HUDEP-2 (cell line): ENCODE data around the gene HERC5.

Source experiments
- DNase-seq, 76 experiments: peaks; one replicate each; lab custom pipeline; 2025; ENCODE audit not compliant: unreplicated experiment in 76 of 76; lab: John Stamatoyannopoulos, UW

Gene HERC5

DNA sequence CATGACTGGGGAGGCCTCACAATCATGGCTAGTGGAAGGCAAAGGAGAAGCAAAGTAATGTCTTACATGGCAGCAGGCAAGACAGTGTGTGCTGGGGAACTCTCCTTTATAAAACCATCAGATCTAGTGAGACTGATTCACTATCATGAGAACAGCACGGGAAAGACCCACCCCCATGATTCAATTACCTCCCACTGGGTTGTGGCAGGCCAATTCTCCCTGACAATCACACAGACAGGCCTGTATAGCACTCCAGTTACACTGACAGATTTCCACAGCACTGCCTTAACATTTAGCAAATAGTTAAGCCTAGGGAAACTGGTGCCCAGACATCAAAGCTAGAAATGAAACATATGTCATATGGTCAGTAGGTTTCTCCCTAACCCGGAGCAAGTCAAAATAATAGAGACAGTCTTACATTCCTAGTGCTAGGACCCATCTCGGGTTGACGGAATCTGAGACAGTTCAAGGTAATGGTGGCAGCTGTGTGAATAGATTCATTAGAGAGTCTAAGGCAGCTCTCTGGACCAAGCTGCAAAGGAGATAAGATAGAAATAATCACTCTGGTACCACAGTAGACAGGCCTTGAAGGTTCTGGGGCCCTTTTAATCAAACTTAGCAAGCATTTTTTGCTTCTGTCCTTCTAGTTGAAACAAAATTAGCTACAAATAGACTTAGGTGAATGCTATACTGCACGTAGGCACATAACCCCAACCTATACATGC is 9.4 kb upstream of the HERC5 start:
- DNase-seq: no peak

DNA sequence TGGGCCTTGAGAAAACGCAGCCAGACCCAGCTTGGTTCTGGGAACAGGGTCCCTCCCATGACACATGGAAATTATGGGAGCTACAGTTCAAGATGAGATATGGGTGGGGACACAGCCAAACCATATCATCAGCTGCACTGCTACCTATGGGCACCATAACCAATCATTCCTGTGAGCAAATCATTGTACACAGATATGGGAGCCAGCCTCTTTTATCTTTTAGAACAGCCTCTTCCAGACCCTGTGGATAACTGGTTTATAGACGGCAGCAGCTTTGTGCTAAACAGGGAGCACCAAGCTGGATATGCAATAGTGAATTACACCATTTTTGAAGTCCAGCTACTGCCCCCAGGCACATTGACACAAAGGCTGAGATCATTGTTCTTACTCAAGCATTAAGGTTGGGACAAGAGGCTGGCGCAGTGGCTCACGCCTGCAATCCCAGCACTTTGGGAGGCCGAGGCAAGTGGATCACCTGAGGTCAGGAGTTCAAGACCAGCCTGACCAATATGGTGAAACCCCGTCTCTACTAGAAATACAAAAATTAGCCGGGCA is 8.6 kb upstream of the HERC5 start:
- peak in 19 of 76 experiments; percentile 3 to 59 (median 30) for DNase-seq

DNA sequence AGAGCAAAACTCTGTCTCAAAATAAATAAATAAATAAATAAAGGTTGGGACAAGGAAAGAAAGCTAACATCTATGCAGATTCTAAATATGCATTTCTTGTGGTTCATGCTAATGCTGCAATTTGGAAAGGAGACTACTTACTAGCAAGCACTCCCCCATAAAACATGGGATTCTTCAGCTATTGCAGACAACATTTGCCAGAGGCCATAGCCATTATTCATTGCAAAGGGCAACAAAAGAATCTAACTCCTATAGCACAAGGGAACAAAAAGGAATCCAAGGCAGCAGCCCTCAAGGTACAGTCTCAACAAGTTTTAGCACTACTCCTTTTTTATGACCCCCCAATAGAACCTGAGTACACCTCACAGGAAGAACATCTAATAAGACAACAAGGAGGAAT is 8.0 kb upstream of the HERC5 start:
- no peak for DNase-seq

DNA sequence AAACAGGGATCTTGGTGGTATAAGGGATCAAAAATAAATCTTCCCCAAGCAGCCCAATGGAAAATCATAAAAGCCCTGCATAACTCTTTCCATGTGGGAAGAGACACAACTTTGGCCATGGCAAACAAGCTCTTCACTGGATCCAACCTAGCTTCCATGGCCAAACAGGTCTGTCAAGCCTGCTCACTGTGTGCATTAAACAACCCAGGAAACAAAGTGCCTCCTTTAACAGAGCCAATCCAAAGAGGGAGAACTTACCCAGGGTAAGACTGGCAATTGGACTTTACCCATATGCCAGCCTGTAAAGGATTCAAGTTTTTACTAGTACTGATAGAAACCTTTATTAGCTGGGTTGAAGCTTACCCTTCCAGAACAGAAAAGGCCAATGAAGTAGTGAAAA is 7.6 kb upstream of the HERC5 start:
- DNase-seq: no peak

DNA sequence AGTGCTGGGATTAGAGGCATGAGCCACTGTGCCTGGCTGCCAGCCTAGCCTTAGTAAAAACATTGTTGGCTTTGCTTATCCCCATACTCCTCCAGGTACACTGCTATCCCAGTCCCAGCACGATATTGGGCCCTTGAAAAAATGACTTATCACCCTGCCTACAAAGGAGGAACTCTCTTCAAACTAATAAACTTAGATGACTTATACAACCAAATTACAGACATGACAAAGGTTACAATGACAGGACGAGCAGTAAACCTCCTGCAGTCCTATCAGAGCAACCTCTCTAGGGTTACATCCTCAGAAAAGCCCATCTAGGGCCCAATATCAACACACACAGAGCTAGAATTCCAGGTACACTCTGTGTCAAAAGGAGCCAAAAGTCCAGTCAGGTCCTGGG is 5.7 kb upstream of the HERC5 start:
- no peak for DNase-seq

DNA sequence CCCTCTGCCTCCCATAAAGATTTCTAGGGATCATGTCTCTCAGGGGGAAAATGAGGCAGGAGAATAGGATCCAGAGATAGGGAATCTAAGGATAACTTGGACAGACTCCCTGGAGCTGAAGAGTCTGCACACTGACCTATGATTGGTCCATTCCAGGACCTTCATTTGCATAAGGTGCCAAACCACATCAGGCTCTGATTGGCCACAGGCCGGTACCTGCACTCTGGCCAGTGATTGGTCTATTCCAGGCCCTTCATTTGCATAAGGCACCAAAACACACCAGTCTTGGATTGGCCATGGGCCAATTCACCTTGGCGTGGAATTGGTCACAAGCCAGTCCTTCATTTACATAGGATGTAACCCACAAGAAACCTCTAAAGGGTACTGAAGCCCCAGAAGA is 4.0 kb upstream of the HERC5 start:
- no peak for DNase-seq

DNA sequence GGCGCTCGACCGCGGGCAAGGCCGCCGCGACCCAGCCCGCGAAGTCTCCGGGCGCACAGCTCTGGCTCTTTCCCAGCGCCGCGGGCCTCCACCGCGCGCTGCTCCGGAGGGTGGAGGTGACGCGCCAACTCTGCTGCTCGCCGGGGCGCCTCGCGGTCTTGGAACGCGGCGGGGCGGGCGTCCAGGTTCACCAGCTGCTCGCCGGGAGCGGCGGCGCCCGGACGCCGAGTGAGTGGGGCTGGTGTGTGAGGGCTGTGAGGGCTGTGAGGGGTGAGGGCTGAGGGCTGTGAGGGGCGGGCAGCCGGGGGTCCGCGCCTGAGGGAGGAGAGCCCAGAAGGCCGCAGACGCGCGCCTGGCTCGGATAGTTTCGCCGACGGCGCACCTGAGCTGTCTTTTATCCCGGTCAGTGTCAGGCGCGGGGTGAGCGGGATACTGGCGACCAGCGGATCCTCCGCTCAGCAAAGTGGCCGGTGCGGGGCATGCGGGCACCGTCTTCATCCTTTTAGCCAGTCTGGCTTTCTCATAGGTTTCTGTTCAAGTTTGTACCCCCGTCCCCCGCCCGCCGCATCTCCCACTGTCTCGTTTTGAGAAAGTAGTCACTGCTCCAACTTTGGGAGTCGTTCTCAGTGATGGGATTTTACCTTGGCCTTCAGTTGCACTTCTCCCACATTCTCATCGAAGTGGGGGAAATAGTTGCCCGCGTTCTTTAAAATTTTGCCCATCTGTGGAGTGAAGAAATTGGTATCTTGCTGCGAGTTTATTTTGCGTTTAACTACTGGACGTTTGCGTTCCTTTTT is 586 bp downstream of the HERC5 start:
- peak in 8 of 76 experiments; percentile 5 to 59 (median 30) for DNase-seq

DNA sequence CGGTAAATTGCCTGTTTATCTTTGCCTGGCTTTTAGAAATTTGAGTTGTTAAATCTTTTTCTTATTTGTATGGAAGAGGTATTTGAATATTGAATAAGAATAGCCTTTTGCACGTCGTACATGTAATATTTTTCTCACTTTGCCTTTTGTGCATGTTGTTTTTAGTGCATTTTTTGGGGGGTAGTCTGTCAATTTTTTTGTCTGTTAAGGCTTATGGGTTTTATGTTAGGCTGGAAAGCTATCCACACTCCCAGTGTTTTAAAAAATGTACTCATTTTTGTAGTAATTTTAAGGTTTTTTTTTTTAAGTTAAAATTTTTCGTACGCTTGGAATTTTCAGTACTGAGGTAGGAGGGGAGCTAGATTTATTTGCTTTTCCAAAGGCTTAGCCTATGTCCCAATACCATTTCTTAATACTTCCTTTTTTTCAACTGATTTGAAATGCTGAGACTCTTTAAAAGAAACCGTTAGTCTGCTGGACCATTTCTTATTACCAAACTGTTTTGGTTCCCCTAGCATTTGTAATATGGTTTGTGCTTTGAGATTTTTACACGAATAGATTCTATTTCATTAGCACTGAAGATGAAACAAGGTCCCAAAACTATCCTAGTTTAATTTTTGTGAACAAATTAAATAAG is 1.3 kb downstream of the HERC5 start:
- no peak for DNase-seq

DNA sequence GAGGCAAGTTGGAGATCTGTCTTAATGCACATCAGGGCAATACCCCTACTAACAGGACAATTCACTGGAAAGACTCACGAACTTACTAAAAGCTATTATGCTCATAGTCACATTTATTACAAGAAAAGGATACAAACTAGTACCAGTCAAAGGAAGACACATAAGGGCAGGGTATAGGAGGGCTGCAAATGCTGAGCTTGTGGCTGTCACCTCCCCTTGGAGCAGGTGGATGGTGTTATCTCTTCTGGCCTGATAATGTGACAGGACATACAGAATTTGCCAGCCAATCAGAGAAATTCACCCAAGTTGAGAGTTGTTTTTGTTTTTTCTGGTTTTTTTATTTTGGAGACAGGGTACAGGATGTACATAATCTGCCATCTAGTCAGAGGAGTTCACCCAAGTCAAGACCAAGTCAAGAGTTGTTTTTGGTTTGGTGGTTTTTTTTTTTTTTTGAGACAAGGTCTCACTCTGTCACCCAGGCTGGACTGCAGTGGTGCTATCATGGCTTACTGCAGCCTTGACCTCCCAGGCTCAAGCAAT is 8.8 kb downstream of the HERC5 start:
- no peak for DNase-seq

DNA sequence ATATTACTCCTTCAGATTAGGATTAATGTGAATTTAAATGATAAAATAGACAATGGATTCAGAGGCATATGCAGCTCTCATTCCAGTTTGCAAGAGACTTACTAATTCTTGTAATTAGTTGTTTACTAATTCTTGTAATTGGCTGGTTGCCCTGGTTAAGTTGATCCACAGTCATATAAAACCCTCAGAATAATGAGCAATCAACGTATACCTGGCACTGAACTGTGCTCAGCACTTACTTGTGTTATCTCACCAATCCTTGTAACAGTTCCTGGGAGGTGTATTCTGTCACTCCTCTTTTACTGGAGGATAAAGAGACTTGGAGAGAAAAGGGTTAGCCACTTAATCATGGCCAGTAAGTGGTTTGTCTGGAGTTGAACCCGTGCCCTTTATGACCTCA is 10.5 kb downstream of the HERC5 start:
- no peak for DNase-seq

DNA sequence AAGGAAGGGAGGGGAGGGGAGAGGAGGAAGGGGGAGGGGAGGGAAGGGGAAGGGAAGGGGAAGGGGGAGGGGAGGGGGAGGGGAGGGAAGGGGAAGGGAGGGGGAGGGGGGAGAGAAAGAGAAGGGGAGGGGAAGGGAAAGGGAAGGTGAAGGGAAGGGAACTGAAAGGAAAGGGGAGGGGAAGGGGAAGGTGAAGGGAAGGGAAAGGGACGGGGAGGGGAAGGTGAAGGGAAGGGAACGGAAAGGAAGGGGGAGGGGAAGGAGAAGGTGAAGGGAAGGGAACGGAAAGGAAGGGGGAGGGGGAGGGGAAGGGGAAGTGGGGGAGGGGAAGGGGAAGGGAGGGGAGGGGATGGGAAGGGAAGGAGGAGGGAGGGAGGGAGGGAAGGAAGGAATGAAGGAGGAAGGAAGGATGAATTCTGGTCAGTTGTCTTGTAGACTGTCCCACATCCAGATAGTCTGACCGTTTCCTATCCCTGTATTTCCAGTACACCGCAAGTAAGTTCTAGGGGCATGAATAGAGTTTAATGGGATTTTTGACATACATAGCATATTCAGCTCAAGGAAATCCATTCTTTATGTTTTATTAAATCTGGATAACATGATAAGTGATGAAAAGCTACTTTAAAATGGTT is 20.4 kb downstream of the HERC5 start:
- DNase-seq: no peak

DNA sequence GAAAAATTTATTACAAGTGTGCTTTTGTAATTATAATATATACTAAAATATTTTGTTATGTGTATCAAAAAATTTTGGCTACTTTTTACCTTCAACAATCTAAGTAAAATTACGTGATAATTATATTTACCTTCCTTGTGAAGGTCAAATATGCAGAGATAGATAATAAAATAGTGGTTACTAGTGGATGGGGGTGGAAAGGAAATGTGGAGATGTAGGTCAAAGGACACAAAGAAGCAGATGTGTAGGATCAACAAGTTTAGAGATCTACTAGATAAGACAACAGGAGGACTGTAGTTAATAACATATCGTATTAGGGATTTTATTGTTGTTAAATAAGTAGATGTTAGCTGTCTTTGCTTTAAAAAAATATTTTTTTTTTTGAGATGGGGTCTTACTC is 21.3 kb downstream of the HERC5 start:
- no peak for DNase-seq

DNA sequence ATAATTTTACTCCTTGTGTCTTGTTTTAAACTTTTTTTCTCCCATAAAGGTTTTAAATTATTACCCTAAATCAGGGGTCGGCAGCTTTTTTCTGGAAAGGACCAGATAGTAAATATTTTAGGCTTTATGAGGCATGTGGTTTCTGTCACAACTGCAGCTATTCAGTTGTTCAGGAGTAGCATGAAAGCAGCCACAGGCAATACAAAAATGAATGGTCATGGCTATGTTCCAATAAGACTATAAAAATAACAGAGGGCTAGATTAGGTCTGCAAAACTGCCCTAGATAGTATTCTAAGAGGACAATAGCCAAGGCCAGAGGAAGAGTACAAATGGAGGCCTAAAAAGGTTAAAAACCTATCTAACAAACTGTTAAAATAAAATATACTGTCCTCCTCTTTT is 24.6 kb downstream of the HERC5 start:
- no peak for DNase-seq

DNA sequence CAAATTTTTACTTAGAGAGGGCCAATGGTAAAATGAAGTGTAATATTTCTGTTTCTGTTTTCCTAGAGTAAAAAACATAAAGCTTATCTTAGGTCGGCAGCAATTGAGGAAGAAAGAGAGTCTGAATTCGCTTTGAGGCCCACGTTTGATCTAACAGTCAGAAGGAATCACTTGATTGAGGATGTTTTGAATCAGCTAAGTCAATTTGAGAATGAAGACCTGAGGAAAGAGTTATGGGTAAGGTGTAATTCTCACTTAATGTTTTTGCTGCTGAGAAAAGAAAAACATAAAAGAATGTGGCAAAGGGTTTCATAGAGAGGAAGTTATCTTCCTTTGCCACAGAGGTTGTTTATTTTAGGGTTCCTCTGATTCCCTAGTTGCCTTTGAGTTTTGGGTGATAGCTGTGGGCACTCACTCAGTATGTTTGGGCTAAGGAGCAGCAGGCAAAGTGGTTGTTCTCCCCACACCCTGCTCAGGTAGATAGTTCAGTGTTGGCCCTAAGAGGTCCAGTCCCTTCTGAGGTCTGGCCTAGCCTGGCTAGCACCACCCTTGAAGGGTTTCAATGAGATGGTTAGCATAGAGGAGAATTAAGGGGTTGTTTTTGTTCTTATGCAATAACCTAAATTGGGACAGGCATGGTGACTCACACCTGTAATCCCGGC is 32.3 kb downstream of the HERC5 start:
- no peak for DNase-seq

DNA sequence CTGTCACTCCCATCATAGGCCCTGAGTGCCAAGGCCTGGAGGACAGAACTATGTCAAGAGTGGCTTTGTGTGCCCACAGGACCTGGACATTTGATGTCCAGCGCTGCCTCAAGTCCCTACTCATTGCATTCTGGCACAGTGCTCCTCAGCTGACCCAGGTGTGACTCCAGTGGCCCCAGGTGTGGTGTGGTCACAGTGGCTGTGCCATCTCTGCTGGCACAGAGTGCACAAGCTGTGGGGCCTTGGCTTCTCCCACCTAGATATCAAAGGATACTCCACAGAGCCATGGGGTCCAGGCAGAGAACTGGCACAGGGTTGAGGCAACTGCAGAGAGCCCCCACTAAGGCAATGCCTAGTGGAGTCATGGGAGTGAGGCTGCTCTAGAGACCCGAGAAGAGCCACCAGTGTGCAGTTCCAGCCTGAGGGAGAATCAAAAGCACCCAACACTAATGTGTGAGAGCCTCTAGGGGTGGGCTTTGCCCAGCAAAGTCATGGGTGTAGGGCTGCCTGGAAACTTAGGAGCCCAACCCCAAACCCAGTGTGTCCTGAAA is 41.0 kb downstream of the HERC5 start:
- no peak for DNase-seq

DNA sequence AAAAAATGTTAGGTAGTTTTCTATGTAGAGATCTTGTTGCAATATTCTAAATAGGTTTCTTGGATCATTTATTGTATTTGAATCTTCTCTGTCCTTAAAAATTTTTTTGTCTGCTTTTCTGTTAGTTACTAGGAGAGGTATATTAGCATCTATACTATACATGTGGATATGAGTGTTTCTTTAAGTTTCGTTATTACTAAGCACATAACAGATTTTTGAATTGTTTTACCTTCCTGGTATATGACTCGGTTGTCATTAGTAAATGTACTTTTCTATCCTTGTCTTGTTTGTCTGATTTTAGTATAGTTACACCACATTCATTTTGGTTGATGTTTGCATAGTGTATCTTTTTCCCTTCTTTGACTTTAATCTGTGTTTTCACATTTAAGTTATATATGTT is 46.4 kb downstream of the HERC5 start:
- no peak for DNase-seq

DNA sequence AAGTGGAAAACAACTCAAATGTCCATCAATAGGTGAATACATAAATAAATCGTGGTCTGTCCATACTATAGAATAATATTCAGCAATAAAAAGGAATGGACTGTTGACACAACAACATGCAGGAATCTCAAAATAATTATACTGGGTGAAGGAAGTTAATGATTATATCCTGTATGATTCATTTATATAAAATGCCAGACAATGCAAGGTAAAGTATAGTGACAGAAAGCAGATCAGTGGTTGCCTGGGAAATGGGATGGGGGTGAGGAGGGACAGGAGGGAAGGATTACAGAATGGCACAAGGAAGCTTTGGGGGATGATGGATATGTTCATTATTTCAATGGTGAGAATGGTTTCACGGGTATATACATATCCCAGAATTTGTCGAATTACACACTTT is 54.3 kb downstream of the HERC5 start:
- DNase-seq: no peak

DNA sequence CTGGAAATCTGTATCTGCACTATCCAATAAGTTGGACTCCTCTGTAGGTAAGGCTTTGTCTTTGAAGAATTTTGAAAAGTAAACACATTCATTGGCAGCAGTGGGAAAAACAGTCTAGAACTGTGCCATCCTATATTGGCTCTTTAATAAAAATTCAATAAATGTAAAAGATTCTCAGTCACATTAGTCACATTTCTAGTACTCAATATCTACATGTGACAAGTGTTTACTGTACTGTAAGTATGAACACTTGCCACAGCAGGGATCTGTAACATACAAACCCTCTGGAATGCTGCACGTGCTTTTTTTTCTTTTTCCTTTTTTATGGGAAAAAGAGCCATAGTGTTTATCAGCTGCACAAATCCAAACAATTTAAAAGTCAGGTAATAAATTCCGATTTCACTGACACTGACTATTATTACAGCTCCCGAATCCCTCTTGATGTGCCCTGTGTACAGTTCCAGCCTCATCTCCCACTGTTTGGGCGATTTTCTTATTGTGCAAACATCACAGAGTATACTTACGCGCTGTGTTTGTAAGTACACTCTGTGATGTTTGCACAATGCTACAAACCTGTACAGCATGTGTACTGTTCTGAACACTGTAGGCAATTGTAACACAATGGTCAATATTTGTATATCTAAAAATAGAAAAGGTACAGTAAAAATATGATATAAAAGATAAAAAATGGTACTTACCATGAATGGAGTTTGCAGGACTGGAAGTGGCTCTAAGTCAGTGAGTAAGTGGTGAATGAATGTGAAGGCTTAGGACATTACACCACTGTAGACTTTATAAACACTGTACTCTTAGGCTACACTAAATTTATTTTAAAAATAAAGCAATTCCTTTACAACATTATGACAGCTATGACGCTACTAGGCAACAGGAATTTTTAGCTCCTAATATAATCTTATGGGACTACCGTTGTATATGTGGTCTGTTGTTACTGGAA is 57.9 kb downstream of the HERC5 start:
- no peak for DNase-seq

DNA sequence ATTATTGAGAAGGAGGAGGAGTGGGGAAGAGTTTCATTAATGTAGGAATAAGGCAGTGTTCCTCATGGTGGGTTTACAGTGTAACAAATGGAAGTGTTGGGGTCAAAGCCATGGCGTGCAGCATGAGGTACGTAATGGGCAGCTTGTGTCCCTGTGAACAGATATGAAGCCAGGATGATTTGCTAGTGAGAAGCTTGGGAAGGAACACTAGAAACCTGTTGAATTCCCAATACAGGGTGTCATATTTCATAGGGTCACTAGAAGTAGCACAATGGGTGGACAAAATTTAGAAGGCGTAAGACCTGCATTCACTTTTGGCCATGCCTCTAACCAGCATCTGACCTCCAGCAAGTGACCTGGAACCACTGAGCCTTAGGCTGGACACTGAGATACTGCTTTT is 59.8 kb downstream of the HERC5 start:
- no peak for DNase-seq
